ENCODE data around the gene KIAA0319L.

The KIAA0319L gene

DNA sequence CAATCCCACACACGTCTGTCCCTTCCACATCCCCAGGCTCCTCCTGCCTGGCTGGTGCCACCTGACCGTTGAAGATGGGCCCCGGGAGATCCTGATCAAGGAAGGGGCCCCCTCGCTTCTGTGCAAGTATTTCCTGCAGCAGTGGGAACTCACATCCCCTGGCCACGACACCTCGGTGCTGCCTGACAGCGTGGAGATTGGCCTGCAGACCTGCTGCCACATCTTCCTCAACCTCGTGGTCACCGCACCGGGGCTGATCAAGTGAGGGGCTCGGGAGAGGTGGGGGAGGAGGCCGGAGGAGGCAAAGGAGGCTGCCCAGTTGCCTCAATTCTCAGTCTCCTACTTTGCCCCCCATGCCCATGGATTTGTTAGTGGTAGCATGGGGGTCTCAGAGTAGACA lies 6.0 kb upstream of the KIAA0319L start:
- H3K36me3 ChIP-seq (ENCODE audit: insufficient read depth, low read length), result no peaks in the 10 kb centered on the region; the same call in 1 of the 2 replicates
- no peaks in the 10 kb centered on the region for H3K9me3 ChIP-seq (ENCODE audit: low read depth, low read length)
- no peak overlapping the region for H3K27ac ChIP-seq
- no peak overlapping the region for H3K9ac ChIP-seq (ENCODE audit: insufficient read length)
- no peak for DNase-seq (ENCODE audit: low read depth, low spot score)
- H3K4me3 ChIP-seq, result no peak overlapping the region
- TF ChIP-seq FOXP2 (optimal IDR thresholded peaks at IDR 0.05; ENCODE audit: control extremely low read depth, extremely low read length, insufficient read depth), result no peak
- TF ChIP-seq POLR2AphosphoS5 (IDR thresholded peaks at IDR 0.05; ENCODE audit: borderline replicate concordance, low read depth, low read length), result no peak; the same call in 1 of the 2 replicates
- no peak for TF ChIP-seq EZH2 (IDR thresholded peaks at IDR 0.05)

- no peak for DNase-seq (ENCODE audit: low read depth, low spot score)
- Histone ChIP-seq H3K4me3 (no peak overlapping the region), H3K9me3 (ENCODE audit: low read depth, low read length) (no peaks in the 10 kb centered on the region), H3K9ac (ENCODE audit: insufficient read length) (no peak overlapping the region), H3K27ac (no peak overlapping the region), H3K36me3 (ENCODE audit: insufficient read depth, low read length) (no peaks in the 10 kb centered on the region; the same call in 1 of the 2 replicates)
- TF ChIP-seq EZH2 (IDR thresholded peaks at IDR 0.05), result no peak
- no peak for TF ChIP-seq POLR2AphosphoS5 (IDR thresholded peaks at IDR 0.05; ENCODE audit: borderline replicate concordance, low read depth, low read length)
- TF ChIP-seq FOXP2 (optimal IDR thresholded peaks at IDR 0.05; ENCODE audit: control extremely low read depth, extremely low read length, insufficient read depth), result no peak
Measured at GRCh38 chr1:35561972-35562680, 4.9 kb upstream of the KIAA0319L start.

GRCh38 chr1:35561297-35561971 lies 4.2 kb upstream of the KIAA0319L start:
- no peak overlapping the region for H3K9ac ChIP-seq (ENCODE audit: insufficient read length)
- H3K4me3 ChIP-seq, result no peak overlapping the region
- no peaks in the 10 kb centered on the region for H3K9me3 ChIP-seq (ENCODE audit: low read depth, low read length)
- H3K27ac ChIP-seq, result no peak overlapping the region
- DNase-seq (ENCODE audit: low read depth, low spot score), result no peak
- no peak for TF ChIP-seq POLR2AphosphoS5 (IDR thresholded peaks at IDR 0.05; ENCODE audit: borderline replicate concordance, low read depth, low read length)
- no peak for TF ChIP-seq FOXP2 (optimal IDR thresholded peaks at IDR 0.05; ENCODE audit: control extremely low read depth, extremely low read length, insufficient read depth)
- TF ChIP-seq EZH2 (IDR thresholded peaks at IDR 0.05), result no peak
- no peaks in the 10 kb centered on the region; the same call in 1 of the 2 replicates for H3K36me3 ChIP-seq (ENCODE audit: insufficient read depth, low read length)

DNA sequence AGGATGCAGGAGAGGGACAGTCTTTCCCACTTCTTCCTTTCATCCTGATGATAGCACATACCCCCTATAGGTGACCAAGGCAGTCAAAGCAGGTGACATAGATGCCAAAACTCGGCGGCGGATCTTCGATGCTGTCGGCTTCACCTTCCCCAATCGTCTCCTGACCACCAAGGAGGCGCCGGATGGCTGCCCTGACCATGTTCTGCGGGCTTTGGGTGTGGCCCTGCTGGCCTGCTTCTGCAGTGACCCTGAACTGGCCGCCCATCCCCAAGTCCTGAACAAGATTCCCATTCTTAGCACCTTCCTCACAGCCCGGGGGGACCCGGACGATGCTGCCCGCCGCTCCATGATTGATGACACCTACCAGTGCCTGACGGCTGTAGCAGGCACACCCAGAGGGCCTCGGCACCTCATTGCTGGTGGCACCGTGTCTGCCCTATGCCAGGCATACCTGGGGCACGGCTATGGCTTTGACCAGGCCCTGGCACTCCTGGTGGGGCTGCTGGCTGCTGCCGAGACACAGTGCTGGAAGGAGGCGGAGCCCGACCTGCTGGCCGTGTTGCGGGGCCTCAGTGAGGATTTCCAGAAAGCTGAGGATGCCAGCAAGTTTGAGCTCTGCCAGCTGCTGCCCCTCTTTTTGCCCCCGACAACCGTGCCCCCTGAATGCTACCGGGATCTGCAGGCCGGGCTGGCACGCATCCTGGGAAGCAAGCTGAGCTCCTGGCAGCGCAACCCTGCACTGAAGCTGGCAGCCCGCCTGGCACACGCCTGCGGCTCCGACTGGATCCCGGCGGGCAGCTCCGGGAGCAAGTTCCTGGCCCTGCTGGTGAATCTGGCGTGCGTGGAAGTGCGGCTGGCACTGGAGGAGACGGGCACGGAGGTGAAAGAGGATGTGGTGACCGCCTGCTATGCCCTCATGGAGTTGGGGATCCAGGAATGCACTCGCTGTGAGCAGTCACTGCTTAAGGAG lies 3.3 kb upstream of the KIAA0319L start:
- H3K9me3 ChIP-seq (ENCODE audit: low read depth, low read length), result no peaks in the 10 kb centered on the region
- TF ChIP-seq POLR2AphosphoS5 (IDR thresholded peaks at IDR 0.05; ENCODE audit: borderline replicate concordance, low read depth, low read length), result no peak
- TF ChIP-seq FOXP2 (optimal IDR thresholded peaks at IDR 0.05; ENCODE audit: control extremely low read depth, extremely low read length, insufficient read depth), result no peak
- TF ChIP-seq EZH2 (IDR thresholded peaks at IDR 0.05), result no peak
- no peak overlapping the region for H3K27ac ChIP-seq
- no peak overlapping the region for H3K4me3 ChIP-seq
- no peak overlapping the region for H3K9ac ChIP-seq (ENCODE audit: insufficient read length)
- no peaks in the 10 kb centered on the region; the same call in 1 of the 2 replicates for H3K36me3 ChIP-seq (ENCODE audit: insufficient read depth, low read length)
- no peak for DNase-seq (ENCODE audit: low read depth, low spot score)

DNA sequence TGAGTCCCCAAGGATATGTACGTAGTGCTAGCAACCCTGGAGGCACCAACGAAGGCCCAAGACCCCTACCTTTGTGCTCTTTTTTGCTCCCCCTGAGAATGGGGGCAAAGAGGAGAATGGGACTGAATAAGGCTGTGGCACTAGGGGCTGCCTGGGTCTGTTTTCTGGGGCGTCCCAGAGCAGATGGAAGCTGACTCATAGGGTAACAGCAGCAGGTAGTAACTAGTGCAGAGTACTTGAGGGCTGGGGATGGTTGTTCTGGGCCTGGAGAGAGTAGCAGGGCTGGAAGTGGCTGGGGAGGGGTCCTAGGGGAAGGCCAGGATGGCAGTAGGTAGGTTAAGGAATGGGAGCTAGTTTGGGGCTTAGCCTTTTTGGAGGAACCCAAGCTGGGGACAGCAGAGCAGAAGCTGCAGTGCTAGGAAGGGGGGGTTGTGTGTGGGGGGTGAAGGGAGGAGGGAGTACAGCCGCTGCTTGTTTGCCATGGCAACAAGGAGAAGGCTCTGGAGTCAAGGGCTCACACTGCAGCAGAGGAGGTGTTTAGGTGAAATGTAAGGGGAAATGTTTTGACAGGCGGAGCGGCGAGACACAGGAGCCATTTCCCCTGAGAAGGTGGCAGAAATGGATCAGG lies 2.2 kb upstream of the KIAA0319L start:
- DNase-seq (ENCODE audit: low read depth, low spot score), result no peak
- Histone ChIP-seq H3K9ac (ENCODE audit: insufficient read length) (no peak overlapping the region), H3K9me3 (ENCODE audit: low read depth, low read length) (no peaks in the 10 kb centered on the region), H3K27ac (no peak overlapping the region), H3K4me3 (no peak overlapping the region), H3K36me3 (ENCODE audit: insufficient read depth, low read length) (no peaks in the 10 kb centered on the region; the same call in 1 of the 2 replicates)
- TF ChIP-seq POLR2AphosphoS5 (IDR thresholded peaks at IDR 0.05; ENCODE audit: borderline replicate concordance, low read depth, low read length) (no peak), EZH2 (IDR thresholded peaks at IDR 0.05) (no peak), FOXP2 (optimal IDR thresholded peaks at IDR 0.05; ENCODE audit: control extremely low read depth, extremely low read length, insufficient read depth) (no peak)

- Histone ChIP-seq H3K4me3 (peak overlapping the region; percentile 95), H3K9ac (ENCODE audit: insufficient read length) (peak overlapping the region; percentile 89), H3K36me3 (ENCODE audit: insufficient read depth, low read length) (peaks cover 3% of the 10 kb centered on the region; the same call in 1 of the 2 replicates), H3K27ac (no peak overlapping the region), H3K9me3 (ENCODE audit: low read depth, low read length) (no peaks in the 10 kb centered on the region)
- TF ChIP-seq FOXP2 (optimal IDR thresholded peaks at IDR 0.05; ENCODE audit: control extremely low read depth, extremely low read length, insufficient read depth), result no peak
- no peak for DNase-seq (ENCODE audit: low read depth, low spot score)
Measured at GRCh38 chr1:35558374-35559316, 1.4 kb upstream of the KIAA0319L start.
